Measurements from ENCODE around the gene LRRK2. TPM values are rescaled to one million over a fixed set of nuclear protein-coding genes. Genes with fewer than 3 reads are reported as not detected.

LRRK2 gene
- total RNA-seq, 1 donor from 2014 or later, result not detected

- H3K4me1 Mint-ChIP-seq (ENCODE audit: low read depth, unreplicated experiment), result no peaks in the 10 kb centered on the region
- no peak overlapping the region for H3K27ac Mint-ChIP-seq (ENCODE audit: unreplicated experiment)
- H3K27me3 Mint-ChIP-seq (ENCODE audit: unreplicated experiment), result peaks cover 1% of the 10 kb centered on the region
- H3K9me3 Mint-ChIP-seq (ENCODE audit: unreplicated experiment), result no peaks in the 10 kb centered on the region
- no peak overlapping the region for H3K4me3 Mint-ChIP-seq (ENCODE audit: unreplicated experiment)
- TF ChIP-seq CTCF (IDR thresholded peaks at IDR 0.05; ENCODE audit: partially characterized antibody, unreplicated experiment), result no peak
- DNase-seq, result no peak
- H3K36me3 Mint-ChIP-seq (ENCODE audit: unreplicated experiment), result peaks cover 3% of the 10 kb centered on the region
Observed at GRCh38 chr12:40192704-40193255, 32.0 kb upstream of the LRRK2 start.

GRCh38 chr12:40194846-40195245, 30.0 kb upstream of the LRRK2 start:
- no peak for DNase-seq
- H3K36me3 Mint-ChIP-seq (ENCODE audit: unreplicated experiment), result no peaks in the 10 kb centered on the region
- no peak for TF ChIP-seq CTCF (IDR thresholded peaks at IDR 0.05; ENCODE audit: partially characterized antibody, unreplicated experiment)
- H3K9me3 Mint-ChIP-seq (ENCODE audit: unreplicated experiment), result no peaks in the 10 kb centered on the region
- H3K4me1 Mint-ChIP-seq (ENCODE audit: low read depth, unreplicated experiment), result no peaks in the 10 kb centered on the region
- no peak overlapping the region for H3K4me3 Mint-ChIP-seq (ENCODE audit: unreplicated experiment)
- no peak overlapping the region for H3K27ac Mint-ChIP-seq (ENCODE audit: unreplicated experiment)
- peaks cover 1% of the 10 kb centered on the region for H3K27me3 Mint-ChIP-seq (ENCODE audit: unreplicated experiment)

GRCh38 chr12:40197590-40197989, 27.2 kb upstream of the LRRK2 start:
- Mint-ChIP-seq H3K4me3 (ENCODE audit: unreplicated experiment) (no peak overlapping the region), H3K36me3 (ENCODE audit: unreplicated experiment) (no peaks in the 10 kb centered on the region), H3K4me1 (ENCODE audit: low read depth, unreplicated experiment) (no peaks in the 10 kb centered on the region), H3K9me3 (ENCODE audit: unreplicated experiment) (no peaks in the 10 kb centered on the region), H3K27ac (ENCODE audit: unreplicated experiment) (no peak overlapping the region), H3K27me3 (ENCODE audit: unreplicated experiment) (peaks cover 1% of the 10 kb centered on the region)
- DNase-seq, result no peak
- no peak for TF ChIP-seq CTCF (IDR thresholded peaks at IDR 0.05; ENCODE audit: partially characterized antibody, unreplicated experiment)

- H3K9me3 Mint-ChIP-seq (ENCODE audit: unreplicated experiment), result no peaks in the 10 kb centered on the region
- H3K27ac Mint-ChIP-seq (ENCODE audit: unreplicated experiment), result no peak overlapping the region
- H3K36me3 Mint-ChIP-seq (ENCODE audit: unreplicated experiment), result no peaks in the 10 kb centered on the region
- peaks cover 1% of the 10 kb centered on the region for H3K27me3 Mint-ChIP-seq (ENCODE audit: unreplicated experiment)
- no peak for TF ChIP-seq CTCF (IDR thresholded peaks at IDR 0.05; ENCODE audit: partially characterized antibody, unreplicated experiment)
- no peak overlapping the region for H3K4me3 Mint-ChIP-seq (ENCODE audit: unreplicated experiment)
- no peak for DNase-seq
- H3K4me1 Mint-ChIP-seq (ENCODE audit: low read depth, unreplicated experiment), result no peaks in the 10 kb centered on the region
Observed at GRCh38 chr12:40198601-40199000, 26.2 kb upstream of the LRRK2 start.

- no peaks in the 10 kb centered on the region for H3K27me3 Mint-ChIP-seq (ENCODE audit: unreplicated experiment)
- no peaks in the 10 kb centered on the region for H3K4me1 Mint-ChIP-seq (ENCODE audit: low read depth, unreplicated experiment)
- H3K4me3 Mint-ChIP-seq (ENCODE audit: unreplicated experiment), result no peak overlapping the region
- no peaks in the 10 kb centered on the region for H3K9me3 Mint-ChIP-seq (ENCODE audit: unreplicated experiment)
- no peak for DNase-seq
- TF ChIP-seq CTCF (IDR thresholded peaks at IDR 0.05; ENCODE audit: partially characterized antibody, unreplicated experiment), result no peak
- H3K36me3 Mint-ChIP-seq (ENCODE audit: unreplicated experiment), result no peaks in the 10 kb centered on the region
- H3K27ac Mint-ChIP-seq (ENCODE audit: unreplicated experiment), result no peak overlapping the region
Observed at GRCh38 chr12:40202095-40203059, 22.4 kb upstream of the LRRK2 start.

Data from glutamatergic neuron (in vitro differentiated cells).